OCI-LY7 (cell line): Measurements from ENCODE around the gene CAPNS1. TPM values are rescaled to one million over a fixed set of nuclear protein-coding genes. Genes with fewer than 3 reads are reported as not detected.

Source experiments
- BruUV-seq: library from RNA; stranded (reverse); fragments of 400-500 nt; replicated peaks from 2 replicates; lab custom pipeline; 2021; lab: Mats Ljungman, UMichigan
- CTCF ChIA-PET: fragments of 300-600 bp; sonication (Branson Sonifier 250); formaldehyde crosslinking; loops from one replicate; lab custom pipeline; 2022; ENCODE audit warnings: antibody characterized with exemption; ENCODE audit not compliant: unreplicated experiment; lab: Charles Lee
- POLR2A ChIA-PET: fragments of 300-600 bp; sonication (Branson Sonifier 250); formaldehyde crosslinking; loops from one replicate; lab custom pipeline; 2022; ENCODE audit warnings: antibody characterized with exemption; lab: Charles Lee
- DNase-seq: peaks from one replicate; pipeline ENCODE4 v3.0.0-alpha.2; 2015; ENCODE audit warnings: low spot score
- H2AFZ ChIP-seq: fragments of 200-600 bp; sonication (generic), shearing (Covaris generic); 2 replicates; pipeline ENCODE4 v1.6.1; 2014; ENCODE audit warnings: mild to moderate bottlenecking, antibody characterized with exemption, low read length, moderate library complexity
- H3K27ac ChIP-seq: fragments of 200-600 bp; sonication (generic); 2 replicates; pipeline ENCODE4 v1.5.1; 2014; ENCODE audit warnings: mixed run types, low read depth, mild to moderate bottlenecking, moderate library complexity, low read length, inconsistent platforms; ENCODE audit not compliant: poor library complexity, severe bottlenecking
- H3K36me3 ChIP-seq: fragments of 200-600 bp; sonication (generic); 2 replicates; pipeline ENCODE4 v1.6.1; 2014; ENCODE audit warnings: mild to moderate bottlenecking, antibody characterized with exemption, low read length, moderate library complexity, mixed read lengths; ENCODE audit not compliant: insufficient read depth
- H3K4me1 ChIP-seq: fragments of 200-600 bp; sonication (generic); 2 replicates; pipeline ENCODE4 v1.5.1; 2014; ENCODE audit warnings: mild to moderate bottlenecking, low read length; ENCODE audit not compliant: insufficient read depth, poor library complexity, severe bottlenecking
- H3K4me2 ChIP-seq: fragments of 200-600 bp; sonication (generic); 2 replicates; pipeline ENCODE4 v1.6.1; 2014; ENCODE audit warnings: mild to moderate bottlenecking, low read length
- H3K4me3 ChIP-seq: fragments of 200-600 bp; sonication (generic); 2 replicates; pipeline ENCODE4 v1.5.1; 2014; ENCODE audit warnings: mild to moderate bottlenecking, low read depth, low read length; ENCODE audit not compliant: poor library complexity, severe bottlenecking
- H3K79me2 ChIP-seq: fragments of 200-600 bp; sonication (generic); 2 replicates; pipeline ENCODE4 v1.6.1; 2016; ENCODE audit warnings: low read depth, mild to moderate bottlenecking, low read length, moderate library complexity, mixed read lengths; ENCODE audit not compliant: insufficient read depth
- H3K9me2 ChIP-seq: fragments of 200-600 bp; sonication (generic); 2 replicates; pipeline ENCODE4 v1.6.1; 2016; ENCODE audit warnings: mild to moderate bottlenecking, low read length, mixed read lengths; ENCODE audit not compliant: insufficient read depth
- H3K9me3 ChIP-seq: fragments of 200-600 bp; sonication (generic); 2 replicates; pipeline ENCODE4 v1.6.1; 2014; ENCODE audit warnings: mild to moderate bottlenecking, mixed run types, low read length, mixed read lengths
- H4K20me1 ChIP-seq: fragments of 200-600 bp; sonication (generic); 2 replicates; pipeline ENCODE4 v1.6.1; 2014; ENCODE audit warnings: mild to moderate bottlenecking, antibody characterized with exemption, low read length, moderate library complexity, mixed read lengths; ENCODE audit not compliant: insufficient read depth
- CTCF ChIP-seq: fragments of 200-600 bp; sonication (generic); conservative IDR thresholded peaks from 2 replicates; pipeline ENCODE4 v1.5.1; 2014; ENCODE audit warnings: mild to moderate bottlenecking, antibody characterized with exemption, low read length, moderate library complexity, mixed read lengths
- EZH2phosphoT487 ChIP-seq: fragments of 200-600 bp; sonication (generic); IDR thresholded peaks from 2 replicates; pipeline ENCODE4 v1.6.1; 2018; ENCODE audit warnings: low read depth, borderline replicate concordance, mild to moderate bottlenecking, mixed run types, antibody characterized with exemption, low read length, moderate library complexity, mixed read lengths
- intact Hi-C: fragments of 100-400 bp; cut with micrococcal nuclease; formaldehyde crosslinking; loops from one replicate; pipeline ENCODE4 v1.10.0; 2022; ENCODE audit not compliant: unreplicated experiment
- total RNA-seq, 2 experiments: library from RNA; depleted of rRNA in 1 of 2; stranded (reverse); fragments of >200 nt in 1 of 2; shearing (Covaris generic) in 1 of 2; gene quantifications; 2 replicates each; pipeline ENCODE4 v1.2.3, GENCODE V29; 2014 to 2022

Gene CAPNS1
- total RNA-seq, 2 experiments from 2014 or later = 166 to 339 TPM

GRCh38 chr19:36103842-36104552 lies 35.9 kb upstream of the CAPNS1 start:
- Histone ChIP-seq H3K9me3 (no peaks in the 10 kb centered on the region), H3K36me3 (peaks cover 92% of the 10 kb centered on the region), H3K27ac (no peak overlapping the region), H3K4me3 (no peak overlapping the region), H3K79me2 (no peaks in the 10 kb centered on the region), H3K4me1 (no peaks in the 10 kb centered on the region), H3K9me2 (no peaks in the 10 kb centered on the region), H2AFZ (no peak overlapping the region), H3K4me2 (no peak overlapping the region), H4K20me1 (no peaks in the 10 kb centered on the region)
- BruUV-seq = no TSS peak
- no peak for DNase-seq
- CTCF ChIA-PET = no interaction called here
- POLR2A ChIA-PET = no interaction called here
- no peak for TF ChIP-seq CTCF
- no peak for TF ChIP-seq EZH2phosphoT487
- intact Hi-C loops = no loop called here

GRCh38 chr19:36106441-36106840 lies 33.4 kb upstream of the CAPNS1 start:
- Histone ChIP-seq H2AFZ (no peak overlapping the region), H3K4me1 (peaks cover 10% of the 10 kb centered on the region), H3K4me3 (no peak overlapping the region), H3K27ac (no peak overlapping the region), H4K20me1 (no peaks in the 10 kb centered on the region), H3K9me3 (no peaks in the 10 kb centered on the region), H3K79me2 (no peaks in the 10 kb centered on the region), H3K4me2 (no peak overlapping the region), H3K9me2 (no peaks in the 10 kb centered on the region), H3K36me3 (peaks cover 69% of the 10 kb centered on the region)
- ChIA-PET CTCF (no interaction called here), POLR2A (no interaction called here)
- no TSS peak for BruUV-seq
- no peak for TF ChIP-seq CTCF
- DNase-seq = no peak
- intact Hi-C loops = no loop called here

GRCh38 chr19:36106991-36107390 lies 32.9 kb upstream of the CAPNS1 start:
- no peaks in the 10 kb centered on the region for H3K79me2 ChIP-seq
- no peak overlapping the region for H3K27ac ChIP-seq
- H2AFZ ChIP-seq = no peak overlapping the region
- no peaks in the 10 kb centered on the region for H3K9me2 ChIP-seq
- H3K4me1 ChIP-seq = peaks cover 10% of the 10 kb centered on the region
- no TSS peak for BruUV-seq
- ChIA-PET POLR2A (no interaction called here), CTCF (no interaction called here)
- intact Hi-C loops = no loop called here
- H3K4me3 ChIP-seq = no peak overlapping the region
- peaks cover 63% of the 10 kb centered on the region for H3K36me3 ChIP-seq
- TF ChIP-seq CTCF = no peak
- no peak for TF ChIP-seq EZH2phosphoT487
- DNase-seq = no peak
- no peak overlapping the region for H3K4me2 ChIP-seq
- H4K20me1 ChIP-seq = no peaks in the 10 kb centered on the region
- H3K9me3 ChIP-seq = no peaks in the 10 kb centered on the region
